Hematopoietic multipotent progenitor cell (in vitro differentiated cells): Measurements from ENCODE around the gene CD63. TPM values are rescaled to one million over a fixed set of nuclear protein-coding genes. Genes with fewer than 3 reads are reported as not detected.
"Not testable (repeated sequence)": the region's sequence is repeated elsewhere in the genome, so short reads cannot be mapped to it uniquely, and the experiment has no call there.

Experiments
- DNase-seq, 3 donors: peaks; one replicate each; pipeline ENCODE4 v3.0.0-alpha.2; 2011 to 2015; ENCODE audit warnings: low read depth in 2 of 3, low spot score in 2 of 3
- total RNA-seq: library from RNA; depleted of rRNA; stranded (reverse); fragments of >200 nt; gene quantifications from one replicate; pipeline ENCODE4 v1.2.3, GENCODE V29; 2012

Gene CD63
- total RNA-seq: 251 TPM

- DNase-seq: peak in 2 of 3 donors; percentile 86 to 90
Measured at GRCh38 chr12:55728939-55729818, at the start of gene CD63. Gene CD63 (minus strand): TSS chr12:55729009. CDS start chr12:55728341, 668 bp downstream.

- no peak for DNase-seq
Measured at GRCh38 chr12:55777856-55778255, 49.0 kb upstream of the CD63 start.

GRCh38 chr12:55771736-55772135 lies 42.9 kb upstream of the CD63 start:
- no peak for DNase-seq

- DNase-seq: no peak
Measured at GRCh38 chr12:55767156-55767555, 38.3 kb upstream of the CD63 start.

GRCh38 chr12:55765736-55766290 lies 37.0 kb upstream of the CD63 start:
- DNase-seq: no peak

- DNase-seq: no peak
Measured at GRCh38 chr12:55762646-55763045, 33.8 kb upstream of the CD63 start.

- no peak for DNase-seq
Measured at GRCh38 chr12:55760663-55761062, 31.9 kb upstream of the CD63 start.

GRCh38 chr12:55758575-55758974 lies 29.8 kb upstream of the CD63 start:
- DNase-seq: not testable (repeated sequence)

- no peak for DNase-seq
Measured at GRCh38 chr12:55757701-55758100, 28.9 kb upstream of the CD63 start.

- no peak for DNase-seq
Measured at GRCh38 chr12:55755246-55755645, 26.4 kb upstream of the CD63 start.

GRCh38 chr12:55748230-55748993 lies 19.6 kb upstream of the CD63 start:
- DNase-seq: no peak

- DNase-seq: no peak
Measured at GRCh38 chr12:55746913-55747231, 18.1 kb upstream of the CD63 start.

GRCh38 chr12:55746174-55746912 lies 17.5 kb upstream of the CD63 start:
- no peak for DNase-seq

- DNase-seq: no peak
Measured at GRCh38 chr12:55745361-55746173, 16.8 kb upstream of the CD63 start.

GRCh38 chr12:55744340-55745030 lies 15.7 kb upstream of the CD63 start:
- DNase-seq: no peak

- peak in 2 of 3 donors; percentile 60 to 67 for DNase-seq
Measured at GRCh38 chr12:55743406-55744339, 14.9 kb upstream of the CD63 start.

- DNase-seq: peak in 2 of 3 donors; percentile 68 to 85
Measured at GRCh38 chr12:55742719-55743405, 14.1 kb upstream of the CD63 start, which contains the start of gene GDF11. Gene GDF11 (plus strand): TSS chr12:55743122. CDS start chr12:55743317, 195 bp downstream.
